ENCODE results near the gene PDE6A.

PDE6A gene

GRCh38 chr5:149912226-149912871 lies 32.2 kb downstream of the PDE6A start:
- no peak for DNase-seq (ENCODE audit: extremely low read depth, low read depth)
- TF ChIP-seq, protein P1, sequence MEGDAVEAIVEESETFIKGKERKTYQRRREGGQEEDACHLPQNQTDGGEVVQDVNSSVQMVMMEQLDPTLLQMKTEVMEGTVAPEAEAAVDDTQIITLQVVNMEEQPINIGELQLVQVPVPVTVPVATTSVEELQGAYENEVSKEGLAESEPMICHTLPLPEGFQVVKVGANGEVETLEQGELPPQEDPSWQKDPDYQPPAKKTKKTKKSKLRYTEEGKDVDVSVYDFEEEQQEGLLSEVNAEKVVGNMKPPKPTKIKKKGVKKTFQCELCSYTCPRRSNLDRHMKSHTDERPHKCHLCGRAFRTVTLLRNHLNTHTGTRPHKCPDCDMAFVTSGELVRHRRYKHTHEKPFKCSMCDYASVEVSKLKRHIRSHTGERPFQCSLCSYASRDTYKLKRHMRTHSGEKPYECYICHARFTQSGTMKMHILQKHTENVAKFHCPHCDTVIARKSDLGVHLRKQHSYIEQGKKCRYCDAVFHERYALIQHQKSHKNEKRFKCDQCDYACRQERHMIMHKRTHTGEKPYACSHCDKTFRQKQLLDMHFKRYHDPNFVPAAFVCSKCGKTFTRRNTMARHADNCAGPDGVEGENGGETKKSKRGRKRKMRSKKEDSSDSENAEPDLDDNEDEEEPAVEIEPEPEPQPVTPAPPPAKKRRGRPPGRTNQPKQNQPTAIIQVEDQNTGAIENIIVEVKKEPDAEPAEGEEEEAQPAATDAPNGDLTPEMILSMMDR (IDR thresholded peaks at IDR 0.05; ENCODE audit: low read depth, low read length), result no peak

DNA sequence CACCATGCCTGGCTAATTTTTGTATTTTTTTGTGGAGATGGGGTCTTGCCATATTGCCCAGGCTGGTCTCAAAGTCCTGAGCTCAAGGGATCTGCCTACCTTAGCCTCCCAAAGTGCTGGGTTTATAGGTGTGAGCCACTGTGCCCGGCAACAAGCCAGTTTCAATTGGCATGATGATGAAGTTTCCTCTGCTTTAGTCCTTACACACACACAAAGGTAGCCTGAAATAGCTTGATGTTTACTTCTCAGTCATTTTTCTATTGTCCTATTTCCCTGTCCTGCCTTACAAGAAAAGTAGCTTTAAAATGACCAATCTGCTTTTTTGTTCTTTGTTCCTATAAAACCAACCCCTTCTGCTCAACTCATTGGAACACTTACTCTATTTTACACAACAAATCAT lies 33.6 kb downstream of the PDE6A start:
- no peak for DNase-seq (ENCODE audit: extremely low read depth, low read depth)
- TF ChIP-seq, protein P1 (IDR thresholded peaks at IDR 0.05; ENCODE audit: low read depth, low read length), result no peak

DNA sequence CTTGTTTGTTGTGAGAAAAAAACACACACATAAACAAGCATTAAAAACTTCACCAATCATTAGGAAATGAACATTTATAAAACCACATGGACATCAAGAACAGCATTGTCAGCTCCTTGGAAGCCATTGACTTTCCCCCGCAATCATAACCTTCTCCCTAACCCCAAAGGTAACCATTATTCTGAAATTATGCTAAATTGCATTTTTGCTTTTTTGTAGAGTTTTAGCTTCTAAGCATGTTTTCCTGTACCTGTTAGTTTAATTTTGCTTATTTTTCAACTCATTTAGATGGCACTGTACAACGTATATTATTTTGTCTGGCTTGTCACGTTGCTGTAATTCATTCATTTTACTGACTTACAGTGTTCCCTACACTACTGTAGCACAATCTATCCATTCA lies 36.8 kb downstream of the PDE6A start:
- TF ChIP-seq, protein P1 (IDR thresholded peaks at IDR 0.05; ENCODE audit: low read depth, low read length), result no peak
- no peak for DNase-seq (ENCODE audit: extremely low read depth, low read depth)

DNA sequence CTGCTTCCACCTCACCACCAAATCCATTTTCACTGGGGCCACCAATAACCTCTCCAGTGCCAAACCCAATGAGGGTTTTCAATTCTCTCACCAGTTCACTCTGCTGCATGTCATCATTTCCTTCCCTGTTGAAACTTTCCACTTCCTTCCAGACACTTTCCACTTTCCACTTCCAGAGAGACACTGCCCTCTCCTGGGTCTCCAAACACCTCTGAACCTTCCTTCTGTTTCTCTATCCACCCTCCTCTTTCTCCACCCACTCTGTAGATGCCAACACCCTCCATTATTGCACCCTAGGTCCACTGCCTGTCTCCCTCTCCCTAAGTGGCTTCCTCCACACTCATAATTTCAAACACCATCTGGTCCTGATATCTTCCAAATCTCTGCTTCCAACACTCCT lies 39.6 kb downstream of the PDE6A start:
- DNase-seq (ENCODE audit: extremely low read depth, low read depth), result no peak
- TF ChIP-seq, protein P1 (IDR thresholded peaks at IDR 0.05; ENCODE audit: low read depth, low read length), result no peak

- TF ChIP-seq, protein P1 (IDR thresholded peaks at IDR 0.05; ENCODE audit: low read depth, low read length), result no peak
- DNase-seq (ENCODE audit: extremely low read depth, low read depth), result no peak
Measured at GRCh38 chr5:149904293-149904886, 40.2 kb downstream of the PDE6A start.

- TF ChIP-seq, protein P1 (IDR thresholded peaks at IDR 0.05; ENCODE audit: low read depth, low read length), result no peak
- DNase-seq (ENCODE audit: extremely low read depth, low read depth), result no peak
Measured at GRCh38 chr5:149903404-149903803, 41.2 kb downstream of the PDE6A start.

DNA sequence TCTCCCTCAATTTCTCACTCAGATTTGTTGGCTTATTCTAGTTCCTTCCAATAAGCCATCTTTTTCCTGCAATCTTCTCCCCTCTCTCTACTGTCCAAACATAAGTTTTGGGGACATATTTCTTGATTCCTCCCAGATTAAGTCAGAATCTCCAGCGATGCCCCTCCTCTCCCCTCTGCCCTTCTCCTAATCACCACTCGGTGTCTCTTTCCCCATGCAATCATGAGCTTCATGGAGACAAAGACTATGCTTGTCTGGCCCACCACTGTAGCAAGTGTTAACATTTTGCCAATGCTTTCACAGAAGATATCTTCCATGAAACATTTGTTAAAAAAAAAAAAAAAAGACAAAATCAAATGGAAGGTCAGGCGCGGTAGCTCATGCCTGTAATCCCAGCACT lies 42.4 kb downstream of the PDE6A start:
- no peak for DNase-seq (ENCODE audit: extremely low read depth, low read depth)

More for the DNA sequence above, 42.4 kb downstream of the PDE6A start:
- TF ChIP-seq, protein P1 (IDR thresholded peaks at IDR 0.05; ENCODE audit: low read depth, low read length), result no peak; the same call in 1 of the 2 replicates

All from AG09319 (cell line).